ENCODE measurements around the gene LIPC. TPM values are rescaled to one million over a fixed set of nuclear protein-coding genes. Genes with fewer than 3 reads are reported as not detected.

The LIPC gene
- polyA plus RNA-seq, 1 of the 3 experiments (the other 2 are of a cell fraction): not detected

- no peaks in the 10 kb centered on the region for H4K20me1 ChIP-seq (ENCODE audit: insufficient read depth)
- H3K4me2 ChIP-seq: no peak overlapping the region
- H3K4me1 ChIP-seq (ENCODE audit: control insufficient read depth in 1 of 2, insufficient read depth in 2 of 2, low read depth in 1 of 2, low read length in 1 of 2): peaks cover 0 to 8% of the 10 kb centered on the region in 2 experiments; a peak in 1 of 4 replicates
- DNase-seq: no peak
- H3K9me2 ChIP-seq: no peaks in the 10 kb centered on the region
- H3K9me3 ChIP-seq: no peaks in the 10 kb centered on the region
- ChIA-PET CTCF (interaction anchor here (0.9 kb wide), 1 partner anchor 11 kb away, joined by 4 read pairs; no protein-coding TSS in a partner anchor), POLR2A (no interaction called here)
- no peak for TF ChIP-seq EP300 (IDR thresholded peaks at IDR 0.05; ENCODE audit: borderline replicate concordance in 1 of 2, low read depth in 1 of 2, low read length in 1 of 2)
- TF ChIP-seq ELF1 (IDR thresholded peaks at IDR 0.05): no peak
- TF ChIP-seq PBX3 (IDR thresholded peaks at IDR 0.05): no peak
- no peak for TF ChIP-seq USF2 (IDR thresholded peaks at IDR 0.05; ENCODE audit: borderline replicate concordance, low read depth, low read length)
- no peak for TF ChIP-seq MXI1 (IDR thresholded peaks at IDR 0.05; ENCODE audit: low read depth, low read length)
- TF ChIP-seq TCF12 (IDR thresholded peaks at IDR 0.05): no peak
- TF ChIP-seq CTCF (IDR thresholded peaks at IDR 0.05): no peak
- no peak for TF ChIP-seq TAF1 (IDR thresholded peaks at IDR 0.05; ENCODE audit: borderline replicate concordance, low read depth, low read length)
- no peak for TF ChIP-seq RXRA (IDR thresholded peaks at IDR 0.05; ENCODE audit: borderline replicate concordance, low read depth)
- TF ChIP-seq SMC3 (IDR thresholded peaks at IDR 0.05; ENCODE audit: low read depth, low read length): no peak
- TF ChIP-seq REST (IDR thresholded peaks at IDR 0.05; ENCODE audit: low read depth, low read length): no peak
- TF ChIP-seq SIN3A (IDR thresholded peaks at IDR 0.05; ENCODE audit: borderline replicate concordance, low read depth, low read length): no peak
- TF ChIP-seq CHD2 (IDR thresholded peaks at IDR 0.05; ENCODE audit: low read length, partially characterized antibody): no peak
- no peak for TF ChIP-seq FOXM1 (IDR thresholded peaks at IDR 0.05; ENCODE audit: low read depth)
- TF ChIP-seq RFX5 (IDR thresholded peaks at IDR 0.05; ENCODE audit: low read length): no peak
- TF ChIP-seq IRF3 (IDR thresholded peaks at IDR 0.05; ENCODE audit: low read depth, low read length): no peak
- TF ChIP-seq TEAD4 (IDR thresholded peaks at IDR 0.05; ENCODE audit: borderline replicate concordance, insufficient read depth): no peak
- no peaks in the 10 kb centered on the region for H3K36me3 ChIP-seq (replicated peaks in 1 of 2; ENCODE audit: control insufficient read depth in 1 of 2, insufficient read depth in 2 of 2, low read length in 1 of 2)
- H3K9ac ChIP-seq: no peak overlapping the region
- no peak overlapping the region for H2AFZ ChIP-seq (ENCODE audit: low read depth)
- H3K27ac ChIP-seq (ENCODE audit: low read depth in 2 of 2, low read length in 1 of 2): no peak overlapping the region
- H3F3A ChIP-seq (replicated peaks; ENCODE audit: insufficient read depth): peaks cover 4% of the 10 kb centered on the region
- 51% methylated on average over 2 of the region's 2 CpGs for WGBS (ENCODE audit: low lambda C conversion rate)
- no peaks in the 10 kb centered on the region for H3K79me2 ChIP-seq (ENCODE audit: insufficient read depth)
- H3K27me3 ChIP-seq (ENCODE audit: insufficient read depth): no peaks in the 10 kb centered on the region
- H3K4me3 ChIP-seq (ENCODE audit: low read depth in 2 of 2, low read length in 1 of 2): no peak overlapping the region
These were observed 136.4 kb downstream of the LIPC start for GRCh38 chr15:58568157-58568571.
